HEK293T (cell line): ENCODE results near the gene EFNA5.

ENCODE experiments used
- CTCF ChIA-PET: fragments of 350-600 bp; formaldehyde crosslinking; extraction: SDS; loops from one replicate; lab custom pipeline; 2021; ENCODE audit warnings: antibody characterized with exemption, inconsistent platforms; lab: Yijun Ruan, JAX
- POLR2A ChIA-PET: fragments of 350-600 bp; formaldehyde crosslinking; extraction: SDS; loops from one replicate; lab custom pipeline; 2020; ENCODE audit warnings: antibody characterized with exemption, inconsistent platforms; lab: Yijun Ruan, JAX
- DNase-seq: peaks from one replicate; pipeline ENCODE4 v3.0.0; 2012; ENCODE audit warnings: mixed read lengths; ENCODE audit errors: extremely low spot score
- ARNT ChIP-seq: fragments of 450-650 bp; IDR thresholded peaks from 2 replicates; pipeline ENCODE4 v1.6.1; 2017; ENCODE audit warnings: mild to moderate bottlenecking
- BHLHE40 ChIP-seq: fragments of 450-650 bp; IDR thresholded peaks from 2 replicates; pipeline ENCODE4 v1.6.1; 2016; ENCODE audit warnings: mild to moderate bottlenecking, moderate library complexity, borderline replicate concordance
- CTBP1 ChIP-seq: fragments of 450-650 bp; IDR thresholded peaks from 2 replicates; pipeline ENCODE4 v1.6.1; 2016; ENCODE audit warnings: borderline replicate concordance
- ELF4 ChIP-seq: fragments of 450-650 bp; IDR thresholded peaks from 2 replicates; pipeline ENCODE4 v1.6.1; 2017; ENCODE audit warnings: antibody characterized with exemption
- FOXA1 ChIP-seq: fragments of 450-650 bp; IDR thresholded peaks from 2 replicates; pipeline ENCODE4 v1.6.1; 2016; ENCODE audit warnings: mild to moderate bottlenecking
- FOXK2 ChIP-seq: fragments of 450-650 bp; IDR thresholded peaks from 2 replicates; pipeline ENCODE4 v1.6.1; 2016; ENCODE audit warnings: mild to moderate bottlenecking
- FOXM1 ChIP-seq: fragments of 450-650 bp; IDR thresholded peaks from 2 replicates; pipeline ENCODE4 v1.6.1; 2017; ENCODE audit warnings: mild to moderate bottlenecking, borderline replicate concordance
- HDGF ChIP-seq: fragments of 450-650 bp; IDR thresholded peaks from 2 replicates; pipeline ENCODE4 v1.6.1; 2017; ENCODE audit warnings: antibody characterized with exemption, borderline replicate concordance
- L3MBTL2 ChIP-seq: fragments of 450-650 bp; conservative IDR thresholded peaks from 2 replicates; pipeline ENCODE4 v1.6.1; 2016; ENCODE audit warnings: mild to moderate bottlenecking
- LEF1 ChIP-seq: fragments of 450-650 bp; IDR thresholded peaks from 2 replicates; pipeline ENCODE4 v1.6.1; 2017; ENCODE audit warnings: mild to moderate bottlenecking, borderline replicate concordance
- NFRKB ChIP-seq: fragments of 450-650 bp; IDR thresholded peaks from 2 replicates; pipeline ENCODE4 v1.6.1; 2016; ENCODE audit warnings: mild to moderate bottlenecking, moderate library complexity
- SP1 ChIP-seq: fragments of 450-650 bp; IDR thresholded peaks from 2 replicates; pipeline ENCODE4 v1.6.1; 2017
- SUZ12 ChIP-seq: fragments of 450-650 bp; IDR thresholded peaks from 2 replicates; pipeline ENCODE4 v1.6.1; 2016; ENCODE audit warnings: mild to moderate bottlenecking
- TARDBP ChIP-seq: fragments of 450-650 bp; IDR thresholded peaks from 2 replicates; pipeline ENCODE4 v1.6.1; 2016
- ZNF384 ChIP-seq: fragments of 450-650 bp; IDR thresholded peaks from 2 replicates; pipeline ENCODE4 v1.6.1; 2016
- TF ChIP-seq, protein P1 (sequence below): fragments of 450-650 bp; IDR thresholded peaks from 2 replicates; pipeline ENCODE4 v1.6.1; 2016

The EFNA5 gene

GRCh38 chr5:107508097-107508496 lies 162.6 kb downstream of the EFNA5 start:
- TF ChIP-seq NFRKB = no peak
- TF ChIP-seq SP1 = no peak
- no peak for TF ChIP-seq L3MBTL2
- no peak for TF ChIP-seq CTBP1
- TF ChIP-seq ELF4 = no peak
- TF ChIP-seq FOXK2 = no peak
- TF ChIP-seq TARDBP = no peak
- TF ChIP-seq, protein P1, sequence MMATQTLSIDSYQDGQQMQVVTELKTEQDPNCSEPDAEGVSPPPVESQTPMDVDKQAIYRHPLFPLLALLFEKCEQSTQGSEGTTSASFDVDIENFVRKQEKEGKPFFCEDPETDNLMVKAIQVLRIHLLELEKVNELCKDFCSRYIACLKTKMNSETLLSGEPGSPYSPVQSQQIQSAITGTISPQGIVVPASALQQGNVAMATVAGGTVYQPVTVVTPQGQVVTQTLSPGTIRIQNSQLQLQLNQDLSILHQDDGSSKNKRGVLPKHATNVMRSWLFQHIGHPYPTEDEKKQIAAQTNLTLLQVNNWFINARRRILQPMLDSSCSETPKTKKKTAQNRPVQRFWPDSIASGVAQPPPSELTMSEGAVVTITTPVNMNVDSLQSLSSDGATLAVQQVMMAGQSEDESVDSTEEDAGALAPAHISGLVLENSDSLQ = no peak
- no peak for TF ChIP-seq LEF1
- no peak for TF ChIP-seq HDGF
- no peak for TF ChIP-seq FOXA1
- no peak for TF ChIP-seq ZNF384
- TF ChIP-seq ARNT = no peak
- DNase-seq = no peak
- ChIA-PET POLR2A (no interaction called here), CTCF (no interaction called here)

GRCh38 chr5:107505763-107506534 lies 164.8 kb downstream of the EFNA5 start:
- POLR2A ChIA-PET = no interaction called here
- CTCF ChIA-PET = no interaction called here
- TF ChIP-seq SUZ12 (no peak), LEF1 (no peak), ARNT (no peak), BHLHE40 (no peak), L3MBTL2 (no peak), NFRKB (no peak), FOXK2 (no peak), SP1 (no peak), FOXM1 (no peak), HDGF (no peak), FOXA1 (no peak), TARDBP (no peak), ZNF384 (no peak), CTBP1 (no peak), ELF4 (no peak)
- TF ChIP-seq, protein P1 = no peak
- DNase-seq = no peak

DNA sequence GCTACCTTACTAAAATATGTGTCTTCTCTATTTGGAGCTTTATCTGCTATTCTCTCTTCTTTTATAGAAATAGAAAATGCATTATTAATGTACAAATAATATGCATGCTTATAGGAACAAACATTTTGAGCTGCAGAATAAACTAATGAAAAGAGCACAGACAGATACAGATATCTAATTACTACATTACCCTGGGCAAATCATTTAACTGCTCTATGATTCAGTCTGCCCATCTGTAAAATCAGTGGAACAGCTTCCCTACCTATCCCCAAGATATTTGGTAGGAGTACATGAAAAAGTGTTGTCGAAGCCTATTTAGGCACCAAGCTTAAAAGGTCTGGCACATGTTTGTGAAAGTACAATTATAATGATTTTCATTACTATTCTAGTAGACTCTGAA lies 166.3 kb downstream of the EFNA5 start:
- TF ChIP-seq TARDBP (no peak), BHLHE40 (no peak), L3MBTL2 (no peak)
- ChIA-PET POLR2A (no interaction called here), CTCF (no interaction called here)
- DNase-seq = no peak

DNA sequence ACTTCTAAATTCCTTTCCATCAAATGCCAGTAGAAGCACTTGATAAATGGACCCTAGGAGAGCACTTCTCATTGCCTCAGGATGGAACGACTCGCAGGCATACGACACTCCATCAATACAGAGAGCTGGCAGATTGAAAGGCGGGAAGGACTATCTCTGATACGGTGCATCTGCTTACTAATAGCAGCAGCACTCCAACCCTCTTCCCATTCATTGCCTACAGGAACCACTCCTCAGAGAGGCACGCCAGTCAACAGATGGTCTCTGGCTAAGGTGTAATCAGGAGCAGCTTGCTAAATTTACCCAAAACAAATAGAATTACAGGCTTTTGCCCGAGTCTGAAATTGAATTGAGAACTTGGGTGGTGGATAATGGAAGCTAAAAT lies 168.1 kb downstream of the EFNA5 start:
- ChIA-PET CTCF (interaction anchor here (0.6 kb wide), 1 partner anchor 8 kb away, joined by 3 read pairs; no protein-coding TSS in a partner anchor), POLR2A (no interaction called here)
- no peak for DNase-seq
- TF ChIP-seq CTBP1 = no peak
- no peak for TF ChIP-seq L3MBTL2
- TF ChIP-seq FOXK2 = no peak
- TF ChIP-seq BHLHE40 = no peak
- TF ChIP-seq SP1 = no peak
- TF ChIP-seq ELF4 = no peak

DNA sequence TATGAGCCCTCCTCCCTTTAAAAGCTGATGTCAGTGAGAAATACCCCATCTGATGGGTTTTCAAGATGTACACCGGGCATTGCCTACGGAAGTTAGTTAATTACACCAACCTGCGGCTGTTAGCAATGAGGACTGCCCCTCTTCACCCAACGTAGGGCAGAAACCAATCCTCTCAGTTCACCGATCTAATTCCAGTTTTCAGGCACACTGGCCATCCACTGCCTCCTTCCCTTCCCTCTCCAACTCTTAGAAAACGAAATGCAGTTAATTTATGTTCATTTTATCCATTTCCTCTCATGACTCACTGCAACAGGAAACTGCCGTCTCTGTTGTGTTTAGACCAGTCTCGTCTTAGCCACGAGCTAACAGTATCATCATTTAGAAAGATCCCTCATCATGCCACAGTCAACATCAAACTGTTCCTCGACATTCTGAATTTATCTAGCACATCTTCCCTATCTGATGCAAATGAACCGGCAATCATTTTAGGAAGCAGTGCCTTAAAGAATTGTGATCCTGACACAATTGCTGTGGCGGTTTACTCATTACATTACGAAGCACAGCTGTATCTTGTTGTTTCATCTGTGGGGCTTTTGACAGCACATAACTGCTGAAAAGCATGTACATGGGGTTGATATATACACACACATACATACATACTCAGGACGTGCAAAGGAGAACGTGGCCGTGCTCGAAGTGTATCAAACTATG lies 168.6 kb downstream of the EFNA5 start:
- ChIA-PET CTCF (interaction anchor here (0.6 kb wide), 1 partner anchor 36 kb away, joined by 3 read pairs; no protein-coding TSS in a partner anchor), POLR2A (no interaction called here)
- no peak for TF ChIP-seq ARNT
- no peak for DNase-seq

DNA sequence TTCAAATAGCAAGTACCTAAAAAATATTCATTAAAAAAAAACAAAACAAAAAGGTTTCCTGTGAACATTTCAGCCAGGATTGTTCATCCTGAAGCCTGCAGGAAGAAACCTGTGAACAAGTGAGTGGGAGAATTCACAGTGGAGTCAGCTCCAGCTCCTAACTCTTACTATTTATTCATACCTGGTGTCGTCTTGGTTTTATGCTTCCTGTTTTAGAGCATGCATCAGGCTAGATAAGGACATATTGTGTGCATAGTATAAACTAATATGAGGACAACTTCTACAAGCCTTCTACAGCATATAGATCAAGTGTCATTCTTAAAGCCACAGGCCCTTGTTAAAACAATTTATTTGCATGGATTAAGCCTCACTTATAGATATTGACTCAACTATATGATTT lies 169.9 kb downstream of the EFNA5 start:
- no peak for DNase-seq
- ChIA-PET POLR2A (no interaction called here), CTCF (interaction anchor here (0.6 kb wide), 1 partner anchor 163 kb away, joined by 3 read pairs; no protein-coding TSS in a partner anchor)
- TF ChIP-seq ELF4 (no peak), SUZ12 (no peak), ZNF384 (no peak), CTBP1 (no peak), TARDBP (no peak), FOXM1 (no peak), ARNT (no peak), FOXK2 (no peak), HDGF (no peak), NFRKB (no peak), LEF1 (no peak), L3MBTL2 (no peak), FOXA1 (no peak), SP1 (no peak), BHLHE40 (no peak)
- TF ChIP-seq, protein P1 = no peak
